Testis (tissue), 3 donors: ENCODE results near the gene POLR3GL. TPM values are rescaled to one million over a fixed set of nuclear protein-coding genes. Genes with fewer than 3 reads are reported as not detected.
A peak's percentile ranks its signal among the peaks of the same experiment; 100 is the strongest.

ENCODE experiments used
- DNase-seq: peaks from one replicate; pipeline ENCODE4 v3.0.0-alpha.2; 2019
- H3K27ac ChIP-seq, 2 donors: fragments of 200-600 bp; sonication (generic); one replicate each; pipeline ENCODE4 v1.5.1; 2019
- H3K27me3 ChIP-seq: fragments of 200-600 bp; sonication (generic); one replicate; pipeline ENCODE4 v1.5.1; 2019
- H3K36me3 ChIP-seq: fragments of 200-600 bp; sonication (generic); one replicate; pipeline ENCODE4 v1.5.1; 2017; ENCODE audit warnings: low read depth; ENCODE audit errors: missing control alignments
- H3K4me1 ChIP-seq: fragments of 200-600 bp; sonication (generic); one replicate; pipeline ENCODE4 v1.5.1; 2019
- H3K4me3 ChIP-seq, 2 donors: fragments of 200-600 bp; sonication (generic); one replicate each; pipeline ENCODE4 v1.5.1; 2017 to 2019
- H3K9me3 ChIP-seq: fragments of 200-600 bp; sonication (generic); one replicate; pipeline ENCODE4 v1.5.1; 2017
- CTCF ChIP-seq, 3 experiments: fragments of 450-650 bp in 2 of 3; fragments of 200-600 bp in 1 of 3; sonication (generic) in 1 of 3; IDR thresholded peaks; one replicate each; pipeline ENCODE4 v1.5.1; 2016 to 2019; ENCODE audit warnings: antibody characterized with exemption in 3 of 3, mild to moderate bottlenecking in 2 of 3, moderate library complexity in 1 of 3
- POLR2A ChIP-seq: fragments of 450-650 bp; IDR thresholded peaks from one replicate; pipeline ENCODE4 v1.6.1; 2017; ENCODE audit warnings: antibody characterized with exemption, mild to moderate bottlenecking, moderate library complexity
- WGBS, 2 donors: methylation state at CpG; one replicate each; pipeline ENCODE4 v1.1.5; 2018; 5-methylcytosine and 5-hydroxymethylcytosine counted together
- intact Hi-C: fragments of 100-400 bp; cut with DNase I; formaldehyde crosslinking; loops from one replicate; pipeline ENCODE4 v1.15.1; 2023; ENCODE audit warnings: low total_unique reads
- polyA plus RNA-seq: library from polyadenylated mRNA; stranded (reverse); fragments of 350-450 nt; fragmentation: Illumina TruSeq; extraction: RNeasy Lipid Tissue Mini Kit (QIAGEN cat#74804); gene quantifications from one replicate; pipeline ENCODE4 v1.2.3, GENCODE V29; 2014; ENCODE audit warnings: low read depth, low replicate concordance; ENCODE audit not compliant: insufficient read depth
- total RNA-seq, 2 donors: library from RNA; depleted of rRNA; stranded (reverse); fragments of >200 nt; gene quantifications; one replicate each; pipeline ENCODE4 v1.2.3, GENCODE V29; 2016

Gene POLR3GL
- total and polyA plus RNA-seq, 3 donors from 2014 or later, result 20.9 to 37.9 (median 23.5) TPM

- Histone ChIP-seq H3K4me1 (peaks cover 25% of the 10 kb centered on the region), H3K4me3 (peak overlapping the region; percentile 82 to 91), H3K27me3 (no peaks in the 10 kb centered on the region), H3K9me3 (no peaks in the 10 kb centered on the region), H3K36me3 (no peaks in the 10 kb centered on the region), H3K27ac (peak overlapping the region; percentile 95 to 98)
- 33 to 39% methylated on average over 3 of the region's 3 CpGs for WGBS, 2 donors
- intact Hi-C loops, result no loop called here
- no peak for TF ChIP-seq POLR2A
- no peak for TF ChIP-seq CTCF (IDR thresholded peaks at IDR 0.05)
- DNase-seq, result no peak
Observed at GRCh38 chr1:145997718-145998023, 33.2 kb downstream of the POLR3GL start.

GRCh38 chr1:145999321-146000024 lies 35.0 kb downstream of the POLR3GL start:
- Histone ChIP-seq H3K27me3 (no peaks in the 10 kb centered on the region), H3K4me3 (no peak overlapping the region), H3K27ac (peak overlapping the region; percentile 80 to 98), H3K4me1 (peaks cover 25% of the 10 kb centered on the region), H3K36me3 (no peaks in the 10 kb centered on the region), H3K9me3 (no peaks in the 10 kb centered on the region)
- TF ChIP-seq POLR2A (no peak), CTCF (IDR thresholded peaks at IDR 0.05) (no peak)
- intact Hi-C loops, result no loop called here
- WGBS, 2 donors, result 38 to 39% methylated on average over 5 of the region's 5 CpGs
- DNase-seq, result no peak

GRCh38 chr1:146001709-146002108 lies 37.2 kb downstream of the POLR3GL start:
- Histone ChIP-seq H3K4me3 (no peak overlapping the region), H3K36me3 (no peaks in the 10 kb centered on the region), H3K27me3 (no peaks in the 10 kb centered on the region), H3K27ac (peak overlapping the region in 1 of 2 donors; percentile 3), H3K9me3 (no peaks in the 10 kb centered on the region), H3K4me1 (peaks cover 25% of the 10 kb centered on the region)
- intact Hi-C loops, result no loop called here
- TF ChIP-seq POLR2A (no peak), CTCF (IDR thresholded peaks at IDR 0.05) (no peak)
- no peak for DNase-seq
- WGBS, 2 donors, result 98% methylated on average over 2 of the region's 2 CpGs

GRCh38 chr1:146007489-146008133 lies 43.1 kb downstream of the POLR3GL start:
- WGBS, 2 donors, result 80 to 86% methylated on average over 8 of the region's 8 CpGs
- H3K4me1 ChIP-seq, result no peaks in the 10 kb centered on the region
- H3K27ac ChIP-seq, result peak overlapping the region; percentile 87 to 91

More at GRCh38 chr1:146007489-146008133, 43.1 kb downstream of the POLR3GL start:
- no peak for DNase-seq
- Histone ChIP-seq H3K4me3 (no peak overlapping the region), H3K36me3 (no peaks in the 10 kb centered on the region), H3K9me3 (no peaks in the 10 kb centered on the region), H3K27me3 (no peaks in the 10 kb centered on the region)
- intact Hi-C loops, result no loop called here
- TF ChIP-seq POLR2A (no peak), CTCF (IDR thresholded peaks at IDR 0.05) (peak in 1 of 3 experiments; percentile 6)
